HCEC 1CT (cell line): Measurements from ENCODE around the gene ETV3L.
A peak's percentile ranks its signal among the peaks of the same experiment; 100 is the strongest.

Experiments
- DNase-seq: peaks from one replicate; pipeline ENCODE4 v3.0.0-alpha.2; 2017

The ETV3L gene

GRCh38 chr1:157099633-157100009, at the start of gene ETV3L:
ETV3L (minus strand) TSS chr1:157099808; CDS start chr1:157099523, 285 bp downstream.
- DNase-seq, result no peak

GRCh38 chr1:157147906-157148700, 48.5 kb upstream of the ETV3L start:
- no peak for DNase-seq

GRCh38 chr1:157147037-157147436, 47.4 kb upstream of the ETV3L start:
- no peak for DNase-seq

GRCh38 chr1:157146244-157146643, 46.6 kb upstream of the ETV3L start:
- DNase-seq, result no peak

- no peak for DNase-seq
Measured at GRCh38 chr1:157145076-157145475, 45.5 kb upstream of the ETV3L start.

- DNase-seq, result no peak
Measured at GRCh38 chr1:157144509-157144908, 44.9 kb upstream of the ETV3L start.

- DNase-seq, result no peak
Measured at GRCh38 chr1:157142765-157143423, 43.3 kb upstream of the ETV3L start.

GRCh38 chr1:157142201-157142600, 42.6 kb upstream of the ETV3L start:
- no peak for DNase-seq

- DNase-seq, result no peak
Measured at GRCh38 chr1:157141212-157141855, 41.7 kb upstream of the ETV3L start.

- DNase-seq, result no peak
Measured at GRCh38 chr1:157140063-157140588, 40.5 kb upstream of the ETV3L start.

GRCh38 chr1:157139052-157139715, 39.6 kb upstream of the ETV3L start:
- peak; percentile 26 for DNase-seq

GRCh38 chr1:157138220-157139051, 38.8 kb upstream of the ETV3L start, which contains the start of gene ETV3:
ETV3 (minus strand) TSS chr1:157138395; CDS start chr1:157136352, 2,043 bp downstream.
- DNase-seq, result peak; percentile 89

GRCh38 chr1:157137408-157138219, 38.0 kb upstream of the ETV3L start:
- DNase-seq, result no peak

GRCh38 chr1:157137046-157137407, 37.4 kb upstream of the ETV3L start:
- no peak for DNase-seq

GRCh38 chr1:157136133-157136532, 36.5 kb upstream of the ETV3L start:
- DNase-seq, result no peak

GRCh38 chr1:157135646-157136045, 36.0 kb upstream of the ETV3L start:
- DNase-seq, result no peak

- DNase-seq, result no peak
Measured at GRCh38 chr1:157135070-157135469, 35.5 kb upstream of the ETV3L start.

- no peak for DNase-seq
Measured at GRCh38 chr1:157134442-157134841, 34.8 kb upstream of the ETV3L start.

GRCh38 chr1:157133426-157133825, 33.8 kb upstream of the ETV3L start:
- DNase-seq, result no peak

GRCh38 chr1:157132616-157133167, 33.1 kb upstream of the ETV3L start:
- DNase-seq, result no peak

- DNase-seq, result no peak
Measured at GRCh38 chr1:157132111-157132510, 32.5 kb upstream of the ETV3L start.
